Measurements from ENCODE around the gene GNB1L. TPM values are rescaled to one million over a fixed set of nuclear protein-coding genes. Genes with fewer than 3 reads are reported as not detected.

GNB1L gene
- total and polyA plus RNA-seq, 10 of the 15 experiments (the other 5 are each of a cell fraction or from before 2014, with no cell fraction given): 0.21 to 19.4 (median 6.8) TPM

DNA sequence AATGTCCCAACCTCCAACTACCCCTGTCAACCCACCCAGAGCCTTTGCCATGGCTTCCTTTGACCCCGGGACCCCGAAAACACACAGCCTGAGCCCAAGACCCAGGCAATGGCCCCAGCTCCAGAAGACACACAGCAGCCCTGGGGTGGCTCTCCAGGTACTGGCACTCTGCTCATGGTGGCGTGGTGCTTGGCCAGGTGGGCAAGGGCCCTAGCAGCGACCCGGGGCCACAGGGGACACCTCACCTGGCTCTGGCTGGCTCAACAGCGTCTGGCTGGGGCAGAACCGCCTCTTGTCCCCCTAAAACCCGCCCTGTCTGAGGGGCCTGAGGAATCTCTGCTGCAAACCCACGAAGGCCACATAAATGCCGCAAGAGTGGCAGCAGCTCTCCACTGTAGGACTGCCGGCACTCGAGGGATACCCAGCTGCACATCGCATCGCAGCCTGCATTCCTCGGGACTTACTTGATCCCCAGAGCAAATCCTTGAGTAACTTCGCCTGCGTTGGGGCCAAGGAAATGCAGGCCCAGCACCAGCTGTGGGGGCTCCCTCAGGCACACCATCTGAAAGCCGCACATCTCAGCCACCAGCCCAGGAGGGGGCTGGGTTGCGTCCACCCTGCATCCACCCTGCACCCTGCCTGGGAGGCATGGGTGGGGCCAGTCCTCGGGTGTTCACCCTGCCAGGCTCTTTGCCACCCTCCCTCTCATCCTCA is 23.1 kb upstream of the GNB1L start:
- Histone ChIP-seq H3K27me3 (replicated peaks in 1 of 2; ENCODE audit: control insufficient read depth in 2 of 2, insufficient read depth in 2 of 2, low read length in 1 of 2) (no peaks in the 10 kb centered on the region), H3K79me2 (ENCODE audit: control insufficient read depth, insufficient read depth, low read length) (no peaks in the 10 kb centered on the region), H3K4me2 (ENCODE audit: control insufficient read depth, insufficient read depth) (no peak overlapping the region), H3K9me3 (replicated peaks; ENCODE audit: control insufficient read depth, insufficient read depth, low read length) (no peaks in the 10 kb centered on the region), H3K4me3 (no peak overlapping the region), H3K36me3 (ENCODE audit: control insufficient read depth in 2 of 2, insufficient read depth in 2 of 2, low read length in 1 of 2) (no peaks in the 10 kb centered on the region), H2AFZ (ENCODE audit: control insufficient read depth, low read depth, low read length) (no peak overlapping the region), H3K27ac (ENCODE audit: control insufficient read depth, insufficient read depth) (no peak overlapping the region), H4K20me1 (ENCODE audit: control insufficient read depth, insufficient read depth) (no peaks in the 10 kb centered on the region), H3K4me1 (ENCODE audit: control insufficient read depth, insufficient read depth, low read length) (no peaks in the 10 kb centered on the region), H3K9ac (ENCODE audit: control insufficient read depth, insufficient read depth, low read length) (no peak overlapping the region)
- FAIRE-seq: no peak
- ChIA-PET POLR2A (no interaction called here), RAD21 (ENCODE audit: unreplicated experiment) (no interaction called here), CTCF (no interaction called here), SMC1A (ENCODE audit: uncharacterized antibody, unreplicated experiment) (no interaction called here)
- DNase-seq (ENCODE audit: low read depth, low spot score): no peak
- ATAC-seq: no peak
- WGBS (ENCODE audit: insufficient coverage, insufficient replicate concordance, low lambda C conversion rate, missing lambda C conversion rate): 69% methylated on average over 19 of the region's 20 CpGs
- no TSS peak for BruUV-seq (replicated peaks)
- TF ChIP-seq SREBF1 (IDR thresholded peaks at IDR 0.05; ENCODE audit: low read length) (no peak), ZNF687 (IDR thresholded peaks at IDR 0.05) (no peak), CREB1 (IDR thresholded peaks at IDR 0.05; ENCODE audit: low read depth) (no peak), RAD21 (IDR thresholded peaks at IDR 0.05; ENCODE audit: insufficient read depth, low read depth, low read length) (no peak), FOXK2 (IDR thresholded peaks at IDR 0.05) (no peak), RB1 (IDR thresholded peaks at IDR 0.05; ENCODE audit: borderline replicate concordance) (no peak), ZNF384 (IDR thresholded peaks at IDR 0.05; ENCODE audit: borderline replicate concordance, low read depth, low read length) (no peak), ESRRA (IDR thresholded peaks at IDR 0.05; ENCODE audit: low read length) (no peak), CHD2 (IDR thresholded peaks at IDR 0.05; ENCODE audit: borderline replicate concordance, low read depth, low read length) (no peak), STAT1 (conservative IDR thresholded peaks at IDR 0.05) (no peak), CBX3 (IDR thresholded peaks at IDR 0.05; ENCODE audit: borderline replicate concordance, low read depth) (no peak)
- TF ChIP-seq, protein P1, sequence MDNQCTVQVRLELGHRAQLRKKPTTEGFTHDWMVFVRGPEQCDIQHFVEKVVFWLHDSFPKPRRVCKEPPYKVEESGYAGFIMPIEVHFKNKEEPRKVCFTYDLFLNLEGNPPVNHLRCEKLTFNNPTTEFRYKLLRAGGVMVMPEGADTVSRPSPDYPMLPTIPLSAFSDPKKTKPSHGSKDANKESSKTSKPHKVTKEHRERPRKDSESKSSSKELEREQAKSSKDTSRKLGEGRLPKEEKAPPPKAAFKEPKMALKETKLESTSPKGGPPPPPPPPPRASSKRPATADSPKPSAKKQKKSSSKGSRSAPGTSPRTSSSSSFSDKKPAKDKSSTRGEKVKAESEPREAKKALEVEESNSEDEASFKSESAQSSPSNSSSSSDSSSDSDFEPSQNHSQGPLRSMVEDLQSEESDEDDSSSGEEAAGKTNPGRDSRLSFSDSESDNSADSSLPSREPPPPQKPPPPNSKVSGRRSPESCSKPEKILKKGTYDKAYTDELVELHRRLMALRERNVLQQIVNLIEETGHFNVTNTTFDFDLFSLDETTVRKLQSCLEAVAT (IDR thresholded peaks at IDR 0.05): no peak
- TF ChIP-seq, protein P2, sequence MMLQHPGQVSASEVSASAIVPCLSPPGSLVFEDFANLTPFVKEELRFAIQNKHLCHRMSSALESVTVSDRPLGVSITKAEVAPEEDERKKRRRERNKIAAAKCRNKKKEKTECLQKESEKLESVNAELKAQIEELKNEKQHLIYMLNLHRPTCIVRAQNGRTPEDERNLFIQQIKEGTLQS (IDR thresholded peaks at IDR 0.05; ENCODE audit: borderline replicate concordance, extremely low read depth, low read depth, low read length): no peak
- TF ChIP-seq, protein P3, sequence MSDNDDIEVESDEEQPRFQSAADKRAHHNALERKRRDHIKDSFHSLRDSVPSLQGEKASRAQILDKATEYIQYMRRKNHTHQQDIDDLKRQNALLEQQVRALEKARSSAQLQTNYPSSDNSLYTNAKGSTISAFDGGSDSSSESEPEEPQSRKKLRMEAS (IDR thresholded peaks at IDR 0.05; ENCODE audit: low read depth, low read length): no peak
- intact Hi-C loops (cut with micrococcal nuclease; ENCODE audit: unreplicated experiment): no loop called here
- in situ Hi-C loops (cut with MboI): no loop called here

Measured in GM12878 (cell line).